GM12878 (cell line): ENCODE measurements around the gene WDR41. TPM values are rescaled to one million over a fixed set of nuclear protein-coding genes. Genes with fewer than 3 reads are reported as not detected.
A peak's percentile ranks its signal among the peaks of the same experiment; 100 is the strongest.

Experiments used
- ATF2 ChIP-seq: IDR thresholded peaks from 2 replicates; pipeline ENCODE4 v1.6.1; 2012; ENCODE audit warnings: low read length, inconsistent platforms
- BCL11A ChIP-seq: IDR thresholded peaks from 2 replicates; pipeline ENCODE4 v1.6.1; 2011; ENCODE audit warnings: low read depth, low read length
- BHLHE40 ChIP-seq, 2 experiments: fragments of 450-650 bp in 1 of 2; IDR thresholded peaks; 2 replicates each; pipeline ENCODE4 v1.6.1; 2011 to 2017; ENCODE audit warnings: low read depth in 2 of 2, borderline replicate concordance in 1 of 2, improper control_type of control experiment in 1 of 2, low read length in 1 of 2, mild to moderate bottlenecking in 1 of 2
- CHD4 ChIP-seq: fragments of 200-600 bp; sonication (generic); IDR thresholded peaks from 2 replicates; pipeline ENCODE4 v1.6.1; 2016; ENCODE audit warnings: mild to moderate bottlenecking
- CREM ChIP-seq: IDR thresholded peaks from 2 replicates; pipeline ENCODE4 v1.6.1; 2014; ENCODE audit warnings: antibody characterized with exemption, low read depth
- DPF2 ChIP-seq: fragments of 450-650 bp; IDR thresholded peaks from 2 replicates; pipeline ENCODE4 v1.6.1; 2017; ENCODE audit warnings: mild to moderate bottlenecking
- EED ChIP-seq: sonication (generic); IDR thresholded peaks from 2 replicates; pipeline ENCODE4 v1.6.1; 2016; ENCODE audit warnings: antibody characterized with exemption, low read depth
- ETV6 ChIP-seq, 2 experiments: fragments of 450-650 bp in 1 of 2; IDR thresholded peaks in 1 of 2; conservative IDR thresholded peaks in 1 of 2; 2 replicates each; pipeline ENCODE4 v1.6.1; 2014; ENCODE audit warnings: antibody characterized with exemption in 1 of 2, borderline replicate concordance in 1 of 2, low read depth in 1 of 2, mild to moderate bottlenecking in 1 of 2, moderate library complexity in 1 of 2
- GABPA ChIP-seq: IDR thresholded peaks from 2 replicates; pipeline ENCODE4 v1.6.1; 2014; ENCODE audit warnings: antibody characterized with exemption, low read depth, mild to moderate bottlenecking, inconsistent platforms
- HCFC1 ChIP-seq: fragments of 150-350 bp; IDR thresholded peaks from 2 replicates; pipeline ENCODE4 v1.6.1; 2014; ENCODE audit warnings: low read length
- IRF4 ChIP-seq: IDR thresholded peaks from 2 replicates; pipeline ENCODE4 v1.6.1; 2011; ENCODE audit warnings: low read depth, low read length
- MXI1 ChIP-seq: fragments of 150-350 bp; IDR thresholded peaks from 2 replicates; pipeline ENCODE4 v1.6.1; 2011; ENCODE audit warnings: low read depth, mild to moderate bottlenecking, inconsistent platforms, low read length, improper control_type of control experiment
- NFIC ChIP-seq: IDR thresholded peaks from 2 replicates; pipeline ENCODE4 v1.6.1; 2012; ENCODE audit warnings: low read depth, mild to moderate bottlenecking, inconsistent platforms, low read length, moderate library complexity
- NFXL1 ChIP-seq: fragments of 450-650 bp; IDR thresholded peaks from 2 replicates; pipeline ENCODE4 v1.6.1; 2017; ENCODE audit warnings: antibody characterized with exemption, mild to moderate bottlenecking, borderline replicate concordance
- NR2C2 ChIP-seq: IDR thresholded peaks from 2 replicates; pipeline ENCODE4 v1.6.1; 2011; ENCODE audit warnings: borderline replicate concordance, low read depth; ENCODE audit not compliant: control insufficient read depth, insufficient read length
- PAX5 ChIP-seq: IDR thresholded peaks from 2 replicates; pipeline ENCODE4 v1.6.1; 2011; ENCODE audit warnings: low read depth, low read length, borderline replicate concordance
- POLR2A ChIP-seq: IDR thresholded peaks from 2 replicates; pipeline ENCODE4 v1.6.1; 2011; ENCODE audit warnings: low read depth, mild to moderate bottlenecking, low read length
- POLR2AphosphoS5 ChIP-seq: IDR thresholded peaks from 2 replicates; pipeline ENCODE4 v1.6.1; 2011; ENCODE audit warnings: mild to moderate bottlenecking, low read length, inconsistent platforms
- RBBP5 ChIP-seq: fragments of 200-600 bp; sonication (generic); conservative IDR thresholded peaks from 2 replicates; pipeline ENCODE4 v1.6.1; 2016
- RELA ChIP-seq: fragments of 450-650 bp; IDR thresholded peaks from 2 replicates; pipeline ENCODE4 v1.8.0; 2014; ENCODE audit warnings: borderline replicate concordance; ENCODE audit not compliant: partially characterized antibody
- RFX5 ChIP-seq: IDR thresholded peaks from 2 replicates; pipeline ENCODE4 v1.6.1; 2011; ENCODE audit warnings: low read depth, low read length, improper control_type of control experiment
- TBL1XR1 ChIP-seq: IDR thresholded peaks from 2 replicates; pipeline ENCODE4 v1.6.1; 2012; ENCODE audit warnings: low read depth, low read length, improper control_type of control experiment
- TCF12 ChIP-seq: IDR thresholded peaks from 2 replicates; pipeline ENCODE4 v1.6.1; 2011; ENCODE audit warnings: low read depth, mild to moderate bottlenecking, low read length
- TCF7 ChIP-seq: IDR thresholded peaks from 2 replicates; pipeline ENCODE4 v1.6.1; 2014; ENCODE audit warnings: antibody characterized with exemption, borderline replicate concordance
- YBX1 ChIP-seq: fragments of 450-650 bp; IDR thresholded peaks from 2 replicates; pipeline ENCODE4 v1.6.1; 2016; ENCODE audit warnings: antibody characterized with exemption
- ZBTB11 ChIP-seq: fragments of 450-650 bp; formaldehyde crosslinking; IDR thresholded peaks from 2 replicates; pipeline ENCODE4 v1.5.0; 2022; ENCODE audit warnings: mild to moderate bottlenecking, missing genetic modification characterization
- ZNF207 ChIP-seq: fragments of 450-650 bp; IDR thresholded peaks from 2 replicates; pipeline ENCODE4 v1.6.1; 2014; ENCODE audit warnings: antibody characterized with exemption, mild to moderate bottlenecking, borderline replicate concordance
- ZNF622 ChIP-seq: fragments of 450-650 bp; IDR thresholded peaks from 2 replicates; pipeline ENCODE4 v1.6.1; 2017; ENCODE audit warnings: mild to moderate bottlenecking, inconsistent platforms
- polyA plus RNA-seq, 11 experiments: library from polyadenylated mRNA; depleted of rRNA in 4 of 11; unstranded in 6 of 11; stranded (reverse) in 5 of 11; fragments of >200 nt; fragmentation: Nextera tagmentation in 4 of 11; fragmentation: Illumina TruSeq in 1 of 11; extraction: Ambion mirVana in 4 of 11; extraction: Trizol in 1 of 11; gene quantifications; 1 replicate in 1 of 11; 2 replicates in 10 of 11; pipeline versions ENCODE4 v1.2.1 to v1.2.3, GENCODE V29; 2011 to 2016; ENCODE audit warnings: inconsistent platforms in 2 of 11, missing spikeins in 2 of 11, low read depth in 1 of 11
- total RNA-seq, 4 experiments: library from RNA; depleted of rRNA in 3 of 4; stranded (reverse); fragments of >200 nt in 3 of 4; fragmentation: Illumina TruSeq in 1 of 4; extraction: Trizol in 1 of 4; gene quantifications; 2 replicates each; pipeline versions ENCODE4 v1.2.1 to v1.2.3, GENCODE V29; 2013 to 2021

Gene WDR41
- total and polyA plus RNA-seq, 10 of the 15 experiments (the other 5 are each of a cell fraction or from before 2014, with no cell fraction given) = 60.0 to 124 (median 84.4) TPM

GRCh38 chr5:77491783-77492652, at the start of gene WDR41 (continued):
- TF ChIP-seq NFIC (no peak), ATF2 (no peak; the same call in 1 of the 2 replicates), CREM (0 out of 2 replicates have a peak, but pooled peaks have one; percentile 11), PAX5 (peak; percentile 19; the same call in 1 of the 2 replicates), RBBP5 (peak; percentile 36; the same call in 1 of the 2 replicates), DPF2 (peak; percentile 89), EED (peak; percentile 84), RELA (no peak), ZBTB11 (CRISPR knock-in tag) (no peak), ZNF207 (0 out of 2 replicates have a peak, but pooled peaks have one; percentile 65), IRF4 (peak; percentile 7; the same call in 1 of the 2 replicates), NFXL1 (no peak), POLR2AphosphoS5 (peak; percentile 86), HCFC1 (no peak; the same call in 1 of the 2 replicates), TBL1XR1 (peak; percentile 86), RFX5 (0 out of 2 replicates have a peak, but pooled peaks have one; percentile 17), YBX1 (no peak), NR2C2 (no peak), TCF12 (no peak), CHD4 (no peak), GABPA (peak; percentile 47; the same call in 1 of the 2 replicates), ZNF622 (no peak), POLR2A (peak; percentile 94), BCL11A (no peak), MXI1 (peak; percentile 82), BHLHE40 (IDR thresholded peaks at IDR 0.05; ENCODE audit: borderline replicate concordance in 1 of 2, low read depth in 2 of 2, low read length in 1 of 2) (peak; percentile 78 to 94), ETV6 (conservative IDR thresholded peaks at IDR 0.05 in 1 of 2, IDR thresholded peaks at IDR 0.05 in 1 of 2; ENCODE audit: borderline replicate concordance in 1 of 2, low read depth in 1 of 2) (peak in 1 of 2 experiments; percentile 34; a peak in 1 of 4 replicates), TCF7 (no peak)
